SK-N-SH (cell line): Measurements from ENCODE around the gene SEC61A1.

Experiments used
- CTCF ChIP-seq: fragments of 200-600 bp; sonication (generic); IDR thresholded peaks from 2 replicates; pipeline ENCODE4 v1.6.1; 2017; ENCODE audit warnings: antibody characterized with exemption, mild to moderate bottlenecking, moderate library complexity
- MEF2A ChIP-seq: IDR thresholded peaks from 2 replicates; pipeline ENCODE4 v1.4.0; 2012; ENCODE audit warnings: low read depth, borderline replicate concordance
- POLR2AphosphoS5 ChIP-seq: IDR thresholded peaks from 2 replicates; pipeline ENCODE4 v1.6.1; 2012; ENCODE audit warnings: low read depth, low read length
- SIN3A ChIP-seq: IDR thresholded peaks from 2 replicates; pipeline ENCODE4 v1.6.1; 2012; ENCODE audit warnings: low read depth, mild to moderate bottlenecking, low read length, moderate library complexity, borderline replicate concordance
- TEAD4 ChIP-seq: IDR thresholded peaks from 2 replicates; pipeline ENCODE4 v1.4.0; 2012; ENCODE audit warnings: mild to moderate bottlenecking, borderline replicate concordance; ENCODE audit not compliant: insufficient read depth
- YY1 ChIP-seq: IDR thresholded peaks from 2 replicates; pipeline ENCODE4 v1.4.0; 2012; ENCODE audit warnings: low read depth, mild to moderate bottlenecking
- TF ChIP-seq, protein P1 (sequence below): fragments of 150-350 bp; IDR thresholded peaks from 2 replicates; pipeline ENCODE4 v1.6.1; 2017; ENCODE audit warnings: antibody characterized with exemption, low read length, low read depth, borderline replicate concordance
- TF ChIP-seq, protein P2 (sequence below): IDR thresholded peaks from 2 replicates; pipeline ENCODE4 v1.6.1; 2012; ENCODE audit warnings: mild to moderate bottlenecking, low read depth, low read length, moderate library complexity

DNA sequence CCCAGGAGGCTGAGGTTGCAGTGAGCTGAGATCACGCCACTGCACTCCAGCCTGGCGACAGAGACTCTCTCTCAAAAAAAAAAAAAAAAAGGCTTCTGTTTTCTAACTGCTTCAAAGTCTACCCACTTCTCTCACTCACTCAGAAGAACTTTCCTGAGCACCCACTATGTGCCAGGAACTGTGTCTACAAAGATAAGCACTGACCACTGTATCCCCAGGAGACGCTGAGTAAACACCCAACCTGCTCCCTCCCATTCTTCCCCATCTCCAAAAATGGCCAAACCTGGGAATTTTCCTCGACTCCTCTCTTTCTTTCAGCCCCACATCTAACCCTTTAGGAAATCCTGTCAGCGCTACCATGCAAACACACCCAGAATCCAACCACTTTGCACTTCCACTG, 58.9 kb downstream of the SEC61A1 start:
- no peak for TF ChIP-seq CTCF
- TF ChIP-seq MEF2A: no peak
- no peak for TF ChIP-seq POLR2AphosphoS5
- TF ChIP-seq, protein P1, sequence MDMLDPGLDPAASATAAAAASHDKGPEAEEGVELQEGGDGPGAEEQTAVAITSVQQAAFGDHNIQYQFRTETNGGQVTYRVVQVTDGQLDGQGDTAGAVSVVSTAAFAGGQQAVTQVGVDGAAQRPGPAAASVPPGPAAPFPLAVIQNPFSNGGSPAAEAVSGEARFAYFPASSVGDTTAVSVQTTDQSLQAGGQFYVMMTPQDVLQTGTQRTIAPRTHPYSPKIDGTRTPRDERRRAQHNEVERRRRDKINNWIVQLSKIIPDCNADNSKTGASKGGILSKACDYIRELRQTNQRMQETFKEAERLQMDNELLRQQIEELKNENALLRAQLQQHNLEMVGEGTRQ: no peak
- no peak for TF ChIP-seq TEAD4
- no peak for TF ChIP-seq YY1
- TF ChIP-seq, protein P2, sequence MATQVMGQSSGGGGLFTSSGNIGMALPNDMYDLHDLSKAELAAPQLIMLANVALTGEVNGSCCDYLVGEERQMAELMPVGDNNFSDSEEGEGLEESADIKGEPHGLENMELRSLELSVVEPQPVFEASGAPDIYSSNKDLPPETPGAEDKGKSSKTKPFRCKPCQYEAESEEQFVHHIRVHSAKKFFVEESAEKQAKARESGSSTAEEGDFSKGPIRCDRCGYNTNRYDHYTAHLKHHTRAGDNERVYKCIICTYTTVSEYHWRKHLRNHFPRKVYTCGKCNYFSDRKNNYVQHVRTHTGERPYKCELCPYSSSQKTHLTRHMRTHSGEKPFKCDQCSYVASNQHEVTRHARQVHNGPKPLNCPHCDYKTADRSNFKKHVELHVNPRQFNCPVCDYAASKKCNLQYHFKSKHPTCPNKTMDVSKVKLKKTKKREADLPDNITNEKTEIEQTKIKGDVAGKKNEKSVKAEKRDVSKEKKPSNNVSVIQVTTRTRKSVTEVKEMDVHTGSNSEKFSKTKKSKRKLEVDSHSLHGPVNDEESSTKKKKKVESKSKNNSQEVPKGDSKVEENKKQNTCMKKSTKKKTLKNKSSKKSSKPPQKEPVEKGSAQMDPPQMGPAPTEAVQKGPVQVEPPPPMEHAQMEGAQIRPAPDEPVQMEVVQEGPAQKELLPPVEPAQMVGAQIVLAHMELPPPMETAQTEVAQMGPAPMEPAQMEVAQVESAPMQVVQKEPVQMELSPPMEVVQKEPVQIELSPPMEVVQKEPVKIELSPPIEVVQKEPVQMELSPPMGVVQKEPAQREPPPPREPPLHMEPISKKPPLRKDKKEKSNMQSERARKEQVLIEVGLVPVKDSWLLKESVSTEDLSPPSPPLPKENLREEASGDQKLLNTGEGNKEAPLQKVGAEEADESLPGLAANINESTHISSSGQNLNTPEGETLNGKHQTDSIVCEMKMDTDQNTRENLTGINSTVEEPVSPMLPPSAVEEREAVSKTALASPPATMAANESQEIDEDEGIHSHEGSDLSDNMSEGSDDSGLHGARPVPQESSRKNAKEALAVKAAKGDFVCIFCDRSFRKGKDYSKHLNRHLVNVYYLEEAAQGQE: no peak
- no peak for TF ChIP-seq SIN3A
